Measurements from ENCODE around the gene STEAP3. TPM values are rescaled to one million over a fixed set of nuclear protein-coding genes. Genes with fewer than 3 reads are reported as not detected.

STEAP3 gene
- total RNA-seq, 1 experiment from 2014 or later = 24.0 TPM

- TF ChIP-seq PREB (CRISPR knock-in tag; IDR thresholded peaks at IDR 0.05; ENCODE audit: borderline replicate concordance) (no peak), IRF1 (CRISPR knock-in tag; IDR thresholded peaks at IDR 0.05) (no peak), ZNF263 (CRISPR knock-in tag; IDR thresholded peaks at IDR 0.05; ENCODE audit: low read depth) (no peak)
These were observed 39.4 kb downstream of the STEAP3 start (continued) for GRCh38 chr2:119263025-119263424.

GRCh38 chr2:119263656-119264055, 40.0 kb downstream of the STEAP3 start:
- TF ChIP-seq FOXP1 (CRISPR knock-in tag; IDR thresholded peaks at IDR 0.05; ENCODE audit: borderline replicate concordance) (0 out of 2 replicates have a peak, but pooled peaks have one; percentile 23), PRDM15 (CRISPR knock-in tag; IDR thresholded peaks at IDR 0.05) (peak; percentile 50; the same call in 1 of the 2 replicates), JAZF1 (CRISPR knock-in tag; IDR thresholded peaks at IDR 0.05) (no peak)
- Mint-ChIP-seq H3K4me1 (peaks cover 30% of the 10 kb centered on the region), H3K9me3 (no peaks in the 10 kb centered on the region), H3K4me3 (no peak overlapping the region), H3K36me3 (peaks cover 4% of the 10 kb centered on the region; the same call in 1 of the 2 replicates), H3K27me3 (ENCODE audit: low read depth) (no peaks in the 10 kb centered on the region), H3K27ac (peak overlapping the region; percentile 38; the same call in 1 of the 2 replicates)
- DNase-seq (ENCODE audit: low spot score) (no peak), ATAC-seq (0 out of 2 replicates have a peak, but pooled peaks have one; percentile 5)
- POLR2A ChIA-PET = no interaction called here
- CTCF ChIA-PET = interaction anchor here (1.1 to 2.6 kb wide), 8 partner anchors 8 to 213 kb away, joined by 3 to 13 read pairs (median 4); partner anchors contain the start of gene STEAP3

- POLR2A ChIA-PET = no interaction called here
- TF ChIP-seq SMAD3 (CRISPR knock-in tag; IDR thresholded peaks at IDR 0.05; ENCODE audit: borderline replicate concordance) (0 out of 2 replicates have a peak, but pooled peaks have one; percentile 34), ZNF263 (CRISPR knock-in tag; IDR thresholded peaks at IDR 0.05; ENCODE audit: low read depth) (peak; percentile 74; the same call in 1 of the 2 replicates), ZSCAN18 (CRISPR knock-in tag; IDR thresholded peaks at IDR 0.05) (no peak), CTCF (IDR thresholded peaks at IDR 0.05) (peak; percentile 80), NR2C2 (CRISPR knock-in tag; IDR thresholded peaks at IDR 0.05) (no peak)
- peaks cover 20% of the 10 kb centered on the region for H3K4me1 Mint-ChIP-seq
- DNase-seq (ENCODE audit: low spot score) (peak; percentile 71), ATAC-seq (peak; percentile 96)
- peaks cover 4% of the 10 kb centered on the region; the same call in 1 of the 2 replicates for H3K36me3 Mint-ChIP-seq
- H3K27ac Mint-ChIP-seq = no peak overlapping the region
- CTCF ChIA-PET = interaction anchor here (0.6 to 2.6 kb wide), 16 partner anchors 9 to 384 kb away, joined by 3 to 13 read pairs (median 4); partner anchors contain the start of gene STEAP3
- H3K9me3 Mint-ChIP-seq = no peaks in the 10 kb centered on the region
- H3K27me3 Mint-ChIP-seq (ENCODE audit: low read depth) = no peaks in the 10 kb centered on the region
- no peak overlapping the region for H3K4me3 Mint-ChIP-seq
These were observed 41.4 kb downstream of the STEAP3 start for GRCh38 chr2:119264781-119265692.
